KMS-11 (cell line): ENCODE data around the gene FKBP2.

Source experiments
- H2AFZ ChIP-seq: fragments of 200-600 bp; sonication (generic); 2 replicates; pipeline ENCODE4 v1.6.1; 2016; ENCODE audit warnings: antibody characterized with exemption, mixed run types, low read depth
- H3K27ac ChIP-seq: fragments of 200-600 bp; sonication (generic); 2 replicates; pipeline ENCODE4 v1.6.1; 2016; ENCODE audit warnings: mild to moderate bottlenecking, mixed run types
- H3K27me3 ChIP-seq: fragments of 200-600 bp; sonication (generic); 2 replicates; pipeline ENCODE4 v1.6.1; 2017; ENCODE audit warnings: mild to moderate bottlenecking, low read depth, mixed run types, moderate library complexity; ENCODE audit not compliant: insufficient read depth
- H3K36me3 ChIP-seq: fragments of 200-600 bp; sonication (generic); 2 replicates; pipeline ENCODE4 v1.6.1; 2017; ENCODE audit warnings: mild to moderate bottlenecking, mixed run types; ENCODE audit not compliant: insufficient read depth
- H3K4me1 ChIP-seq: fragments of 200-600 bp; sonication (generic); 2 replicates; pipeline ENCODE4 v1.6.1; 2016; ENCODE audit warnings: mild to moderate bottlenecking, low read depth, mixed run types; ENCODE audit not compliant: poor library complexity, severe bottlenecking
- H3K4me2 ChIP-seq: fragments of 200-600 bp; sonication (generic); 2 replicates; pipeline ENCODE4 v1.7.0; 2016; ENCODE audit warnings: mild to moderate bottlenecking, mixed run types
- H3K4me3 ChIP-seq: fragments of 200-600 bp; sonication (generic); IDR thresholded peaks from 2 replicates; pipeline ENCODE4 v1.6.1; 2017; ENCODE audit warnings: low read depth, low read length, mixed read lengths; ENCODE audit not compliant: insufficient read depth
- H3K79me2 ChIP-seq: fragments of 200-600 bp; sonication (generic); 2 replicates; pipeline ENCODE4 v1.6.1; 2016; ENCODE audit warnings: low read depth, mixed run types; ENCODE audit not compliant: insufficient read depth
- H3K9ac ChIP-seq: fragments of 200-600 bp; sonication (generic); 2 replicates; pipeline ENCODE4 v1.6.1; 2016; ENCODE audit warnings: mild to moderate bottlenecking, mixed run types
- H4K20me1 ChIP-seq: fragments of 200-600 bp; sonication (generic); 2 replicates; pipeline ENCODE4 v1.6.1; 2016; ENCODE audit warnings: mild to moderate bottlenecking, mixed run types; ENCODE audit not compliant: insufficient read depth
- CTCF ChIP-seq: fragments of 200-600 bp; sonication (generic); conservative IDR thresholded peaks from 2 replicates; pipeline ENCODE4 v1.6.1; 2017; ENCODE audit warnings: low read depth, mild to moderate bottlenecking, antibody characterized with exemption, low read length, moderate library complexity, mixed read lengths

The FKBP2 gene

GRCh38 chr11:64252003-64252872, 11.3 kb downstream of the FKBP2 start:
- Histone ChIP-seq H2AFZ (peak overlapping the region; percentile 85; the same call in 1 of the 2 replicates), H4K20me1 (no peaks in the 10 kb centered on the region), H3K4me3 (no peak overlapping the region), H3K36me3 (no peaks in the 10 kb centered on the region), H3K4me2 (peak overlapping the region; percentile 72), H3K79me2 (no peaks in the 10 kb centered on the region), H3K27ac (no peak overlapping the region), H3K27me3 (no peaks in the 10 kb centered on the region), H3K9ac (peak overlapping the region; percentile 35; the same call in 1 of the 2 replicates), H3K4me1 (peaks cover 6% of the 10 kb centered on the region)
- TF ChIP-seq CTCF = peak; percentile 49

GRCh38 chr11:64253043-64253442, 12.1 kb downstream of the FKBP2 start:
- Histone ChIP-seq H3K4me2 (no peak overlapping the region), H3K36me3 (no peaks in the 10 kb centered on the region), H3K27me3 (no peaks in the 10 kb centered on the region), H3K4me3 (no peak overlapping the region), H3K79me2 (no peaks in the 10 kb centered on the region), H3K27ac (no peak overlapping the region), H3K9ac (no peak overlapping the region), H3K4me1 (peaks cover 6% of the 10 kb centered on the region), H2AFZ (no peak overlapping the region), H4K20me1 (no peaks in the 10 kb centered on the region)
- no peak for TF ChIP-seq CTCF

GRCh38 chr11:64253481-64253880, 12.6 kb downstream of the FKBP2 start:
- no peaks in the 10 kb centered on the region for H3K79me2 ChIP-seq
- no peak overlapping the region for H3K4me3 ChIP-seq
- H3K9ac ChIP-seq = no peak overlapping the region
- no peaks in the 10 kb centered on the region for H4K20me1 ChIP-seq
- H2AFZ ChIP-seq = no peak overlapping the region
- peaks cover 6% of the 10 kb centered on the region for H3K4me1 ChIP-seq
- no peak for TF ChIP-seq CTCF
- H3K36me3 ChIP-seq = no peaks in the 10 kb centered on the region
- H3K27me3 ChIP-seq = no peaks in the 10 kb centered on the region
- H3K27ac ChIP-seq = no peak overlapping the region
- no peak overlapping the region for H3K4me2 ChIP-seq

- H3K4me2 ChIP-seq = no peak overlapping the region
- H3K27ac ChIP-seq = no peak overlapping the region
- H3K4me1 ChIP-seq = peaks cover 6% of the 10 kb centered on the region
- H3K9ac ChIP-seq = no peak overlapping the region
- no peaks in the 10 kb centered on the region for H4K20me1 ChIP-seq
- no peaks in the 10 kb centered on the region for H3K79me2 ChIP-seq
- no peaks in the 10 kb centered on the region for H3K36me3 ChIP-seq
- no peak overlapping the region for H3K4me3 ChIP-seq
- no peaks in the 10 kb centered on the region for H3K27me3 ChIP-seq
- H2AFZ ChIP-seq = no peak overlapping the region
- no peak for TF ChIP-seq CTCF
Observed at GRCh38 chr11:64254326-64254725, 13.4 kb downstream of the FKBP2 start.
